Pancreas (tissue), 10 donors: ENCODE measurements around the gene DOCK11. TPM values are rescaled to one million over a fixed set of nuclear protein-coding genes. Genes with fewer than 3 reads are reported as not detected.

Source experiments
- ATAC-seq, 4 donors: fragments of 200-7000 bp; cut with Tn5 transposase; one replicate each; pipeline versions ENCODE4 v1.8.0 to v1.9.1; 2020; ENCODE audit warnings: mild to moderate bottlenecking in 4 of 4, moderate library complexity in 4 of 4
- DNase-seq, 6 donors: peaks; one replicate each; pipeline ENCODE4 v3.0.0-alpha.2; 2020
- FAIRE-seq: peaks from 2 replicates; lab custom pipeline; 2012; peaks lifted over from hg19 to GRCh38; lab: Jason Lieb, UNC
- H3K27ac ChIP-seq, 4 donors: fragments of 200-600 bp; sonication (generic); 1 replicate in 3 of 4; 2 replicates in 1 of 4; pipeline versions ENCODE4 v1.5.0 to v1.8.0; 2020
- H3K27me3 ChIP-seq, 4 donors: fragments of 200-600 bp; one replicate each; pipeline ENCODE4 v1.8.0; 2021
- H3K36me3 ChIP-seq, 3 donors: fragments of 200-600 bp; sonication (generic) in 1 of 3; one replicate each; pipeline versions ENCODE4 v1.5.0 to v1.8.0; 2020 to 2021
- H3K4me1 ChIP-seq, 3 donors: fragments of 200-600 bp; one replicate each; pipeline ENCODE4 v1.8.0; 2021
- H3K4me3 ChIP-seq, 4 donors: fragments of 200-600 bp; sonication (generic) in 2 of 4; one replicate each; pipeline versions ENCODE4 v1.5.0 to v1.8.0; 2020 to 2021
- H3K9me3 ChIP-seq, 4 donors: fragments of 200-600 bp; one replicate each; pipeline ENCODE4 v1.8.0; 2021
- CTCF ChIP-seq, 4 donors: fragments of 200-600 bp; sonication (generic) in 3 of 4; IDR thresholded peaks; one replicate each; pipeline versions ENCODE4 v1.5.0 to v1.8.0; 2021; ENCODE audit warnings: antibody characterized with exemption in 4 of 4
- WGBS, 2 donors: extraction: QIAGEN DNeasy Blood & Tissue Kit; methylation state at CpG; one replicate each; pipeline ENCODE4 v1.1.7; 2013; 5-methylcytosine and 5-hydroxymethylcytosine counted together
- intact Hi-C, 3 donors: fragments of 100-400 bp; cut with DNase I; formaldehyde crosslinking; loops; one replicate each; pipeline versions ENCODE4 v1.11.1 to v1.14.2; 2022
- polyA plus RNA-seq, 2 donors: library from polyadenylated mRNA; stranded (reverse); fragments of 200-250 nt; gene quantifications; one replicate each; pipeline ENCODE4 v1.2.3, GENCODE V29; 2013
- total RNA-seq, 6 donors: library from RNA; stranded (reverse); fragmentation: NEBNext Ultra II Directional in 4 of 6; extraction: Animal tissue kit (Norgen Biotek cat#: 25700) in 4 of 6; gene quantifications; one replicate each; pipeline versions ENCODE4 v1.2.1 to v1.2.4, GENCODE V29; 2021 to 2023
- donor health status: healthy with polysubstance abuse.
- donor health status: DM: no; HTN: no; CAD: no; lungs with moderate emphysema.
- donor health status: DM: no; HTN: no; CAD: no.
- donor health status: control.
- donor health status: control.
- donor health status: Bipolar disorder and iron deficiency.
- donor health status: DM: yes; HTN: yes; CAD: no.
- donor health status: DM: no; HTN: no; CAD: no.
- donor health status: DM: no; HTN: no; CAD: no.
- donor health status: DM: yes; HTN: yes; CAD: no.

The DOCK11 gene
- total and polyA plus RNA-seq, 8 donors, result 0.65 to 8.1 (median 2.4) TPM

GRCh38 chrX:118554511-118554910 lies 58.9 kb downstream of the DOCK11 start:
- no peaks in the 10 kb centered on the region for H3K4me1 ChIP-seq
- 64 to 81% methylated on average over 2 of the region's 2 CpGs for WGBS, 2 donors
- TF ChIP-seq CTCF (IDR thresholded peaks at IDR 0.05), result no peak
- H3K27ac ChIP-seq, result no peak overlapping the region
- intact Hi-C loops, result no loop called here
- no peaks in the 10 kb centered on the region for H3K36me3 ChIP-seq
- FAIRE-seq, result no peak
- no peaks in the 10 kb centered on the region for H3K9me3 ChIP-seq
- no peak for DNase-seq
- H3K27me3 ChIP-seq, result no peaks in the 10 kb centered on the region
- no peak overlapping the region for H3K4me3 ChIP-seq
- no peak for ATAC-seq

GRCh38 chrX:118558926-118559325 lies 63.3 kb downstream of the DOCK11 start:
- ATAC-seq (no peak), FAIRE-seq (no peak), DNase-seq (no peak)
- H3K27me3 ChIP-seq, result peaks cover 0 to 7% (median 0%) of the 10 kb centered on the region in 4 donors
- no peaks in the 10 kb centered on the region for H3K4me1 ChIP-seq
- no peaks in the 10 kb centered on the region for H3K36me3 ChIP-seq
- H3K9me3 ChIP-seq, result no peaks in the 10 kb centered on the region
- H3K4me3 ChIP-seq, result no peak overlapping the region
- intact Hi-C loops, result no loop called here
- no peak for TF ChIP-seq CTCF (IDR thresholded peaks at IDR 0.05)
- no peak overlapping the region for H3K27ac ChIP-seq

- no peak for DNase-seq
- Histone ChIP-seq H3K27me3 (peaks cover 0 to 7% (median 0%) of the 10 kb centered on the region in 4 donors), H3K9me3 (no peaks in the 10 kb centered on the region), H3K4me1 (no peaks in the 10 kb centered on the region), H3K36me3 (no peaks in the 10 kb centered on the region), H3K4me3 (no peak overlapping the region), H3K27ac (no peak overlapping the region)
- 27 to 32% methylated on average over 1 of the region's 1 CpG for WGBS, 2 donors
- no peak for TF ChIP-seq CTCF (IDR thresholded peaks at IDR 0.05)
- intact Hi-C loops, result no loop called here
- no peak for ATAC-seq
- no peak for FAIRE-seq
These were observed 64.9 kb downstream of the DOCK11 start for GRCh38 chrX:118560489-118560888.

- FAIRE-seq, result no peak
These were observed 67.1 kb downstream of the DOCK11 start for GRCh38 chrX:118562582-118563164.

More at GRCh38 chrX:118562582-118563164, 67.1 kb downstream of the DOCK11 start:
- Histone ChIP-seq H3K4me1 (no peaks in the 10 kb centered on the region), H3K27ac (no peak overlapping the region), H3K36me3 (no peaks in the 10 kb centered on the region), H3K27me3 (peaks cover 0 to 7% (median 0%) of the 10 kb centered on the region in 4 donors), H3K9me3 (no peaks in the 10 kb centered on the region), H3K4me3 (no peak overlapping the region)
- WGBS, 2 donors, result 26 to 51% methylated on average over 4 of the region's 4 CpGs
- no peak for TF ChIP-seq CTCF (IDR thresholded peaks at IDR 0.05)
- DNase-seq (no peak), ATAC-seq (no peak)
- intact Hi-C loops, result no loop called here
